ENCODE measurements around the gene CFAP46.
A peak's percentile ranks its signal among the peaks of the same experiment; 100 is the strongest.
"Not testable (repeated sequence)": the region's sequence is repeated elsewhere in the genome, so short reads cannot be mapped to it uniquely, and the experiment has no call there.

The CFAP46 gene

GRCh38 chr10:132899751-132900065, 42.7 kb downstream of the CFAP46 start:
- no peak overlapping the region for H3K4me3 ChIP-seq (ENCODE audit: low read depth, low read length)
- DNase-seq (ENCODE audit: low read depth): no peak
- no peak for TF ChIP-seq CTCF (conservative IDR thresholded peaks at IDR 0.05; ENCODE audit: low read depth, low read length)

GRCh38 chr10:132899054-132899750, 43.2 kb downstream of the CFAP46 start:
- no peak for DNase-seq (ENCODE audit: low read depth)
- no peak for TF ChIP-seq CTCF (conservative IDR thresholded peaks at IDR 0.05; ENCODE audit: low read depth, low read length)
- no peak overlapping the region for H3K4me3 ChIP-seq (ENCODE audit: low read depth, low read length)

GRCh38 chr10:132898391-132899053, 43.8 kb downstream of the CFAP46 start:
- no peak overlapping the region for H3K4me3 ChIP-seq (ENCODE audit: low read depth, low read length)
- no peak for DNase-seq (ENCODE audit: low read depth)
- TF ChIP-seq CTCF (conservative IDR thresholded peaks at IDR 0.05; ENCODE audit: low read depth, low read length): no peak

GRCh38 chr10:132897516-132898381, 44.6 kb downstream of the CFAP46 start:
- no peak for TF ChIP-seq CTCF (conservative IDR thresholded peaks at IDR 0.05; ENCODE audit: low read depth, low read length)
- DNase-seq (ENCODE audit: low read depth): no peak
- no peak overlapping the region for H3K4me3 ChIP-seq (ENCODE audit: low read depth, low read length)

GRCh38 chr10:132893786-132894185, 48.6 kb downstream of the CFAP46 start:
- TF ChIP-seq CTCF (conservative IDR thresholded peaks at IDR 0.05; ENCODE audit: low read depth, low read length): peak; percentile 59
- H3K4me3 ChIP-seq (ENCODE audit: low read depth, low read length): not testable (repeated sequence)
- peak; percentile 43 for DNase-seq (ENCODE audit: low read depth)

- TF ChIP-seq CTCF (conservative IDR thresholded peaks at IDR 0.05; ENCODE audit: low read depth, low read length): no peak
- DNase-seq (ENCODE audit: low read depth): peak; percentile 25
- no peak overlapping the region for H3K4me3 ChIP-seq (ENCODE audit: low read depth, low read length)
These were observed 49.3 kb downstream of the CFAP46 start for GRCh38 chr10:132893090-132893489.
